ENCODE data around the gene ZNF862.

DNA sequence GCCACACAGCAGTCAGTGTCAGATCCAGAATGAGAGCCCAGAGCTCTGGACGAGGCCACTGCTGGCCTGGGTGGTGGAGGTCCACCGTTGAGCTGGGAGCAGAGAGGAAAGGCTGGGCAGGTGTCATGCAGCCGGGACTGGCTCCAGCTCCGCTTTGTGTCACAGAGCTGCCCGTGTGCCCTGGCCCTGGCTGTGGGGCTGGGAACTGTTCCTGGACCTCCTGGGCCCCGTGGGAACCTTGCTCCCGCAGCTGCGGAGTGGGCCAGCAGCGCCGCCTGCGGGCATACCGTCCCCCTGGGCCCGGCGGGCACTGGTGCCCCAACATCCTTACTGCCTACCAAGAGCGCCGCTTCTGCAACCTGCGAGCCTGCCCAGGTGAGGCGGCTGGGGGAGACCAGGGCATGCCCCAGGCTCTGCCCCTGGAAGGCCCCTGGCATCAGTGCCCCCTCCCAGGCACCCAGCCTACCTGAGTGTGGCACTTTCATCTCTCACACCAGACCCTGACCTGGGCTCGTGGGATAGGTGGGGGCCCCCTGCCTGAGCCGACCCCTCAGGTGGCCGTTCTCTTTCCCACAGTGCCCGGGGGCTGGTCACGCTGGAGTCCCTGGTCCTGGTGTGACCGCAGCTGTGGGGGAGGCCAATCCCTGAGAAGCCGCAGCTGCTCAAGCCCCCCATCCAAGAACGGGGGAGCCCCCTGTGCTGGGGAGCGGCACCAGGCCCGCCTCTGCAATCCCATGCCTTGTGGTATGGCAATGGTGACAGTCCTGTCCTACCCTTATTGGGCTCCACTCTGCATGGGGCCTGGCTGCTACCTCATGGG is 18.8 kb upstream of the ZNF862 start:
- TF ChIP-seq, protein P1, sequence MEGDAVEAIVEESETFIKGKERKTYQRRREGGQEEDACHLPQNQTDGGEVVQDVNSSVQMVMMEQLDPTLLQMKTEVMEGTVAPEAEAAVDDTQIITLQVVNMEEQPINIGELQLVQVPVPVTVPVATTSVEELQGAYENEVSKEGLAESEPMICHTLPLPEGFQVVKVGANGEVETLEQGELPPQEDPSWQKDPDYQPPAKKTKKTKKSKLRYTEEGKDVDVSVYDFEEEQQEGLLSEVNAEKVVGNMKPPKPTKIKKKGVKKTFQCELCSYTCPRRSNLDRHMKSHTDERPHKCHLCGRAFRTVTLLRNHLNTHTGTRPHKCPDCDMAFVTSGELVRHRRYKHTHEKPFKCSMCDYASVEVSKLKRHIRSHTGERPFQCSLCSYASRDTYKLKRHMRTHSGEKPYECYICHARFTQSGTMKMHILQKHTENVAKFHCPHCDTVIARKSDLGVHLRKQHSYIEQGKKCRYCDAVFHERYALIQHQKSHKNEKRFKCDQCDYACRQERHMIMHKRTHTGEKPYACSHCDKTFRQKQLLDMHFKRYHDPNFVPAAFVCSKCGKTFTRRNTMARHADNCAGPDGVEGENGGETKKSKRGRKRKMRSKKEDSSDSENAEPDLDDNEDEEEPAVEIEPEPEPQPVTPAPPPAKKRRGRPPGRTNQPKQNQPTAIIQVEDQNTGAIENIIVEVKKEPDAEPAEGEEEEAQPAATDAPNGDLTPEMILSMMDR (conservative IDR thresholded peaks at IDR 0.05; ENCODE audit: low read length), result no peak
- no peak for TF ChIP-seq EZH2phosphoT487 (IDR thresholded peaks at IDR 0.05; ENCODE audit: borderline replicate concordance, low read depth, low read length)
